ENCODE data around the gene CNTNAP2. TPM values are rescaled to one million over a fixed set of nuclear protein-coding genes. Genes with fewer than 3 reads are reported as not detected.

Gene CNTNAP2
- total RNA-seq, 1 donor: 7.6 TPM

GRCh38 chr7:148049068-148049467, 1932.5 kb downstream of the CNTNAP2 start:
- H4K20me1 ChIP-seq (ENCODE audit: insufficient read depth, low read length): no peaks in the 10 kb centered on the region
- H3K4me1 ChIP-seq (ENCODE audit: insufficient read depth, low read length): no peaks in the 10 kb centered on the region
- no peaks in the 10 kb centered on the region for H3K27me3 ChIP-seq (ENCODE audit: insufficient read depth, low read length)
- no peak for DNase-seq (ENCODE audit: insufficient read length, low spot score, missing footprints)
- TF ChIP-seq CTCF (IDR thresholded peaks at IDR 0.05; ENCODE audit: extremely low read depth, low read depth, low read length): no peak
- H3K36me3 ChIP-seq (ENCODE audit: insufficient read depth, low read length): no peaks in the 10 kb centered on the region
- H3K27ac ChIP-seq (ENCODE audit: low read depth, low read length): no peak overlapping the region
- H2AFZ ChIP-seq (ENCODE audit: low read length): no peak overlapping the region
- no peak overlapping the region for H3K4me3 ChIP-seq (ENCODE audit: insufficient read depth, low read length)
- H3K79me2 ChIP-seq (ENCODE audit: insufficient read depth, low read length): no peaks in the 10 kb centered on the region
- no peak overlapping the region for H3K4me2 ChIP-seq (ENCODE audit: insufficient read depth, low read length)
- H3K9me3 ChIP-seq (ENCODE audit: low read depth, low read length): no peaks in the 10 kb centered on the region

- H4K20me1 ChIP-seq (ENCODE audit: insufficient read depth, low read length): no peaks in the 10 kb centered on the region
- no peak overlapping the region for H3K4me2 ChIP-seq (ENCODE audit: insufficient read depth, low read length)
- H3K27me3 ChIP-seq (ENCODE audit: insufficient read depth, low read length): no peaks in the 10 kb centered on the region
- no peaks in the 10 kb centered on the region for H3K79me2 ChIP-seq (ENCODE audit: insufficient read depth, low read length)
- no peak for DNase-seq (ENCODE audit: insufficient read length, low spot score, missing footprints)
- no peak overlapping the region for H3K4me3 ChIP-seq (ENCODE audit: insufficient read depth, low read length)
- H3K36me3 ChIP-seq (ENCODE audit: insufficient read depth, low read length): no peaks in the 10 kb centered on the region
- no peaks in the 10 kb centered on the region for H3K4me1 ChIP-seq (ENCODE audit: insufficient read depth, low read length)
- TF ChIP-seq CTCF (IDR thresholded peaks at IDR 0.05; ENCODE audit: extremely low read depth, low read depth, low read length): no peak
- H3K9me3 ChIP-seq (ENCODE audit: low read depth, low read length): no peaks in the 10 kb centered on the region
- H2AFZ ChIP-seq (ENCODE audit: low read length): no peak overlapping the region
- no peak overlapping the region for H3K27ac ChIP-seq (ENCODE audit: low read depth, low read length)
These were observed 1934.0 kb downstream of the CNTNAP2 start for GRCh38 chr7:148050492-148051158.

- Histone ChIP-seq H4K20me1 (ENCODE audit: insufficient read depth, low read length) (no peaks in the 10 kb centered on the region), H3K27me3 (ENCODE audit: insufficient read depth, low read length) (no peaks in the 10 kb centered on the region), H3K36me3 (ENCODE audit: insufficient read depth, low read length) (no peaks in the 10 kb centered on the region), H3K79me2 (ENCODE audit: insufficient read depth, low read length) (no peaks in the 10 kb centered on the region), H3K27ac (ENCODE audit: low read depth, low read length) (no peak overlapping the region), H3K4me1 (ENCODE audit: insufficient read depth, low read length) (no peaks in the 10 kb centered on the region), H2AFZ (ENCODE audit: low read length) (no peak overlapping the region), H3K9me3 (ENCODE audit: low read depth, low read length) (no peaks in the 10 kb centered on the region), H3K4me2 (ENCODE audit: insufficient read depth, low read length) (no peak overlapping the region), H3K4me3 (ENCODE audit: insufficient read depth, low read length) (no peak overlapping the region)
- TF ChIP-seq CTCF (IDR thresholded peaks at IDR 0.05; ENCODE audit: extremely low read depth, low read depth, low read length): no peak
- no peak for DNase-seq (ENCODE audit: insufficient read length, low spot score, missing footprints)
These were observed 1939.8 kb downstream of the CNTNAP2 start for GRCh38 chr7:148056406-148056805.

- no peak overlapping the region for H3K4me3 ChIP-seq (ENCODE audit: insufficient read depth, low read length)
These were observed 1941.5 kb downstream of the CNTNAP2 start for GRCh38 chr7:148058092-148058491.

More at GRCh38 chr7:148058092-148058491, 1941.5 kb downstream of the CNTNAP2 start:
- Histone ChIP-seq H3K79me2 (ENCODE audit: insufficient read depth, low read length) (no peaks in the 10 kb centered on the region), H3K4me2 (ENCODE audit: insufficient read depth, low read length) (no peak overlapping the region), H4K20me1 (ENCODE audit: insufficient read depth, low read length) (no peaks in the 10 kb centered on the region), H3K4me1 (ENCODE audit: insufficient read depth, low read length) (no peaks in the 10 kb centered on the region), H3K36me3 (ENCODE audit: insufficient read depth, low read length) (no peaks in the 10 kb centered on the region), H2AFZ (ENCODE audit: low read length) (no peak overlapping the region), H3K9me3 (ENCODE audit: low read depth, low read length) (no peaks in the 10 kb centered on the region), H3K27ac (ENCODE audit: low read depth, low read length) (no peak overlapping the region), H3K27me3 (ENCODE audit: insufficient read depth, low read length) (no peaks in the 10 kb centered on the region)
- TF ChIP-seq CTCF (IDR thresholded peaks at IDR 0.05; ENCODE audit: extremely low read depth, low read depth, low read length): no peak
- no peak for DNase-seq (ENCODE audit: insufficient read length, low spot score, missing footprints)
